NCI-H2171 treated with DMSO at 0.1 percent for 48 hours (cell line): ENCODE data around the gene FAM53B.

Source experiments
- DNase-seq: peaks from one replicate; lab custom pipeline; 2025; lab: John Stamatoyannopoulos, UW

Gene FAM53B

GRCh38 chr10:124609698-124610097, 134.5 kb downstream of the FAM53B start:
- no peak for DNase-seq

DNA sequence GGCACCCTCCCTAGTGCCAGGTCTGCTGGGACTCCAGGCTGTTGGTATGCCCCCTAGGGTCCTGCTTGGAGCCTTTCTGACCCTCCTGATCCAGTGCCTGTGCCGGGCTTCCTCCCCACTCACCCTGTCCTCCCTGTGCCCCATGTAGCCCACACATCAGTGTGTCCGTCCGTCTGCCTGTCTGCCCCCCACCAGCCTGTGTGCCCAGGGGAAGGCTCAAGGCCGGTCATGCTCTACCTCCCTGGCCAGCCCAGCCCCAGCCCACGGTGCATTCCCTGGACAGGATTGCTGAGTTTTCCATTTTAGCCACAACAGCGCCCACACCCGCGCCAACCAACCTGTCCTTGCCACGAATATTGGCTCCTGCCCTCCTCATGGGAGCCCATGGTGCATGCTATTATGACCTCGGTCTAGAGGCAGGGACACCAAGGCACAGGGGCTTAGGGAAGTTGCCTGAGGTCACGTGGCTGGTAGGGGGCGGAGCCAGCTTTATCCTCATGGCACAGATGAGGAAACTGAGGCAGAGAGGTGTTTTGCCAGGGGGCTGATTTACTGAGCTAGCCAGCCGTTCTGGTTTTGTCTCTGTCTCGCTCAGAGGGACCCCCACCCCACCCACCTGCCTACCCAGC, 136.0 kb downstream of the FAM53B start:
- no peak for DNase-seq

GRCh38 chr10:124607693-124608092, 136.5 kb downstream of the FAM53B start:
- no peak for DNase-seq

DNA sequence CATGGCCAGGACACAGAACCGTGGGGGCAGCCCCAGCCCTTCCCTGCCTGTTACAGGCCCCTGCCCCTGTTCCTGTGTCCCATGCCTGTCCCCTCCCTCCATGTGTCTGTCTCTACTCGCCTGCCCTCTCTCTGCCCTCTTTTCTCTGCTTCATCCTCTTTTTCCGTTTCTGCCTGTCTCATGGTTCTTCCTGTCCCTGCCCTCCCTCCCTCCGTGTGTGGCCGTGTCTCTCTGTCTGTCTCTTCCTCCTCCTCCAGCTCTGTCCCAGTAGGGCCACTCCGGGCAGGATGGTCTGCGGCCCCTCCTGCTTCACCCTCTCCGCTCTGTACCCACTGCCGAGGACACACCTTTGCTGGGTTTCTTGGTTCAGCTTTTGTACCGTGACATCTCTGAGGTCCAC, 137.4 kb downstream of the FAM53B start:
- no peak for DNase-seq

GRCh38 chr10:124605856-124606812, 138.0 kb downstream of the FAM53B start:
- no peak for DNase-seq

GRCh38 chr10:124605481-124605855, 138.7 kb downstream of the FAM53B start:
- DNase-seq = no peak

DNA sequence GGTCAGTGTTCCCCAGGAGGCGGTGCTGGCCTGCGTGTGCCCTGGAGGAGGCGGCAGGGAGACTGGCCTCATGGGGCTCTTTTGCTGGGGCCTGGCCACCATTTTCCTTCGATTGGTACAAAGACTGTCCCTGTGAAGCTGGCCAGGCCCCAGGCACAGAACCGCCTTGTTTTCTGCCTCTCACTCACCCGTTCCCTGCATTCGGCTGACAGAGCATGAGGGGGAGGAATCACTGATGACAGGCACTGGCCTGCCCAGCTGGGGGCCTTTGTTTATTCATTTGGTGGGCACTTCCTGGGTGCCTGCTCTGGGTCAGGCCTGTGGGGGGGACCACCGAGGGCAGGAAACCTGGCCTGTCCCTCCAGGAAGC, 139.2 kb downstream of the FAM53B start:
- no peak for DNase-seq

DNA sequence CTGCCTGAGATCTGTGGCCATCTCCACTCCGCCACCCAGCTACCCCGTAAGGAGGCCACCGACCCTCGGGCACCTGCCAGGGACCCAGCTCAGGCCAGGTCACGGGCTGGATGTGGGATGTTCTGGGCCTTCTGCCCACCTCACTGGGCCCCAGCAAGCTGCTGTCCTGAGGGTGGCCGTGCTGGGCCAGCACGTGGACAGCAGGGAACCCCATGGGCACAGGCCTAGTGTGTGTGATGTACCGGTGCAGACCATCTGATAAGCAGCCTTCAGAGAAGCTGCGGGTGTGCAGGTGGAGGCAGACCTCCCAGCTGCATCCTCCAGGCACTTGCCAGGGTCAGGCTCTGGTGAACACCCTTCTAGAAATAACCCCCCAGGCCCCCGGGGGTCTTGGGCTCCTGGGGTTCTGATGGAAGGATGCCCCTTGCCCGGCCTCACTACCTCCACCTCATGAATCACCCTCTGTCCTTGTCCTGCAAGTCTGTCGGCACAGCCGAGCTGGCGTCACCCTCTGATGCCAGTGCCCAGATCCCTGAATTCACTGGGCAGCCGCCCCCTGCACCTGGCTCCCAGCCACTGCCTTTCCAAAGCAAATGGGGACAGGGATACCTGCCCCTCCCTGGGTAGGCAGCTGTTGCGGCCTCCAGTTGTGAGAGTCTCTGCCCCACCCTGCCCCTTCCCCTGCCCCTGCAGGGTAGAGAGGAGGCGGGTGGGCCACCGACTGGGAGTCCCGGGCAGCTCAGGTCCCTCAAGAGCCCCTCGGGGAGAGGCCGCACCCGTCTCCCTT, 139.8 kb downstream of the FAM53B start:
- no peak for DNase-seq

DNA sequence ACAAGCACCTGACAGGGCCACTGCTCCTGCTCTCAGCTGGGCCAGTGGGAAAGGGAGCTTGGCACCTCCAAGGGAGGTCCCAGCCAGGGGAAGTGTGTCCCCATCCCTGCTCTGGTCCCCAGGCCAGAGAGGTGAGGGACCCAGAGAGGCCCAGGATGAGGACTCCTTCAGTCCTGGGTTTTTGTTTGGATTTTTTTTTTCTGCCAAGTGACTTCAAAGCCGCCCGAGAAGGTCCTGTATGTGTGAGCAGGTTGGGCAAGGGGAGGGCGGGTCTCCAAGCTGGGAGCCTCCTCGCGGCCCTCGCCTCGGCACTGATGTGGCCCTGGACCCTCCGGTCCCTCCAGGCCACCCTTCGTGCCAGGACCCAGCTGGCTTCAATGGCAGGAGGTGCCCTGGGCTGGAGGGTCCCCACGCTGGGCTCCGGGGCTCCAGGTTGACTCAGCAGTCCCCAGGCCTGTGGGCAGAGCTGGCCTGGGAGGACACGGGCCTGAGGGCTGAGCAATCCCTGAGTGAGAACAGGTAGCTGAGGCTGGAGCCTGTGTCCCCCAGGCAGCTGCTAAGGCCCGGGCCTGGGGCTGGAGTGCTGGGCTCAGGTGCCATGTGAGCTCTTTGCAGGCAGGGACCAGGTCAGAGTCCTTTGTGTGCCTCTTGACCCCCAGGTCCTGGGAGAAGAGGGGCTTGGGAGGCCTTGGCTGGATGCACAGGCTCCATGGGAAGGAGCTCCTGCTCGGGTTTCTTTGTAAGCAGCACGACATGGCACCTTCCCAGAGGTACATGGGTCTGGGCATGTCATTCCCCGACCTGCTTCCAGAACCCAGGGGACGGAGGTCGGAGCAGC, 140.6 kb downstream of the FAM53B start:
- no peak for DNase-seq

DNA sequence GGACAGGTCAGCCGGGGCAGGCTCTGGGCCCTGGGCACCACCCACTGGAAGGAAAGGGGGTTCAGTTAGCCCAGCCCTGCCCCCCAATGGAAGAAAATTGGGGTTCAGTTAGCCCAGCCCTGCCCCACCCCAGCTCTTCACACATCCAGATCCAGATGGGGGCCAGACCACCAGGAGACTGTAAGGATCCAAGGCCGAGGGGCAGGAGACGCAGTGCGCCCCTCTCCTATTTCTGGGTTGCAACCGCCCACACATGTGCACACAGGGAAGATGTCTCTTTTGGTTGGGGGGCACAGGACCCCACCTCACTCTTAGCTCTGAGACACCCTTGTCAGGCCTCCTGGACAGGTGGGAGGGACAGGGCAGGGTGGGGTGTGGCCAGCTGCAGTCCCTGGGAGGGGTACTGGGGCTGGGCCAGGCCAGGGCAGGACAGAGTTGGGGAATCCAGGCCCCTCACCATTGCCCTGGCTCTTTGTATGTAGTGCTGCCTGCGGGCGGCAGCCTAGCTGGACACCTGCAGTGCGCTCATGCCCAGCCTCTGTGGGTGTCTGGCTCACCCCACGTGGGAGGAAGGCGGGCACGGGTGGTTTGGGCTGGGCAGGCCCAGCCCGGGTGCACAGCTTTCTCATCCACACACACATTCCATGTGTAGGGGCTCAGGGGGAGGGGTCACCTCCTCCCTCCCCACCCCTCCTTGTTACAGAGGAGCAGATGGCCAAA, 141.4 kb downstream of the FAM53B start:
- no peak for DNase-seq

DNA sequence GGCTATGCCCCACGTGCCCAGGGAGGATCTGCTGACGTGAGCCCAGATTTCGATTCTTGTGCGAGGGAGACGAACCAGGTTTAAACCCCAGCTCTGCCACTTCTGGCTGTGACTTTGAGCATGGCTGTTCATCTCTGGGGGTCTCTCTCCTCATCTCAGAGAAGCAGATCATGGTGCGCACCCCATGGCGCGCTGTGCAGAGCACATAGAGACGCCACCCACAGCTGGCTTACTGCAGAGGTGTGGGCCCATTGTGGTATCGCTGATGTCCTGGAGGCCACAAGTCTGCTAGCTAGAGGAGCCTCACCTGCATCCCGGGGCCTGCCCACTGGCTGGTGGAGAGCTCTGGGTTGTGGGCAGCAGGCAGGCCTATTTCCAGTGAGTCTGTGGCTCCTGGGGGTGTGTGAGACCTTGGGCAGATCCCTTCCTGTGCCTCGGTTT, 142.0 kb downstream of the FAM53B start:
- no peak for DNase-seq

DNA sequence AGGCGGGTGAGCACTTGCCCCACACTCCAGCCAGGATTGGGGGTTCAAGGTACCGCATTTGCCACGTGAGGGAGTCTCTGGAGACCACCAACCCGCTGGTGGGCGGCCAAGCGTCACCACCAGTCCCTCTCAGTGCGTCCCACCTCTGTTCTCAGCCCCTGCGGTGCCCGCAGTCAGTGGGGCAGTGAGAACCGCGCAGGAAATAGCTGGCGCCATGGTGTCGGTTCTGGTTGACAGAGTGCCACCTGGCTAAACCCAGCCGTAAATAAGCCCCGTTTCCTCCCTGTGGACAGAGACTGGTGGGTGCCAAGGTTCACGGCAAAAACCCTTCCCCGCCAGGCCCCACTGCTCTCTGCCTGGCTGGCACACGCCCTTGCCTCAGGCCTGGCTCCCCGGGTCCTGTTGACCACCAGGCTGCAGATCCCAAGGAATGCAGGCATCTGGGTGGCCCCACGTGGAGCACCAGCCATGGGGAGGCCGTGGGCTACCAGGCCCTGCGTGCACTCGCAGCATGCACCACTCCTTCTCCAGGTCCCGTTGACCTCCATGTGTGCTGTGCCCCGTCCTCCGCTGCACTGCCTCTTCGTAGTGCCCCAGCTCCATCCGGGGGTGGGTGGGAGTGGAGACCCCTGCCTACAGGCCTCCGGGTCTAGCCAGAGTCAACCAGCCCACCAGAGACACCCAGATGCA, 142.6 kb downstream of the FAM53B start:
- DNase-seq = no peak

GRCh38 chr10:124601016-124601415, 143.2 kb downstream of the FAM53B start:
- no peak for DNase-seq

DNA sequence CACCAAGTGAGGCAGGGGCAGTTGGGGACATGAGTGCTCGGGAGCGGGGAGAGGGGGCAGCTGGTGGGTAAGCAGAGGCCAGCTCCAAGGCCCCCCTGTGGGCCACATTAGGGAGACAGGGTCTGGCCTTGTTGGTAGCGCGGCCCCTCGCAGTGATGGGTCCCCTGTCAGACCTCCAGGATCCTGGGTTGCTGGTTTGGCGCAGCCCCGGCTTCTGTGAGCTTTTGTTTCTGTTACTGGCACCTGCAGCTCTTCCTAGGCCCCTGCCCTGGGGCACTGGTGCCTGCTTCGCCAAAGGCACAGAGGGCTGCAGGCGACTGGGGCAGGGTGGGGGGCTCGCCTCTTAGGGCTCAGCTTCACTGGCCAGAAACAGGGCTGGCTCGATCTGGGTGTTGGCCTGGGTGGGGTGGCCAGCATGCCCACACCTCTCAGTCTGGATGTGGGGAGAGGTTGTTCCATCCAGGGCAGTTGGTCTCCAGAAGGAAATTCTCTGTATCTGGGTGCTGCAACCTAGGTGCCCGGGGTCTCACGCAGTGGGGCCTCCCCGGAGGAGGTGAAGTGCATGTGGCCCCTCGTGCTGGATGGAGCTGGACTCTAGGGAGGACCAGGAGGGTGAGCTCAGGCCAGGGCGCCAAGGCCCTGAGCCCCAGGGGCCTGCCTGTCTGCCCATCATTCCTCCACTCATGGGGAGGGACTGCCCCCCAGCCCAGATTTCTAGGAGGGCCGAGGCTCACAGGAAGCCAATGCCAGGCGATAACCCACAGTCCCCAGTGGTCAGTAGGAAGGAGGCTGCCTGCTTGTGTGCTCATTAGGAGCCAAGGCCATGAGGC, 143.9 kb downstream of the FAM53B start:
- no peak for DNase-seq

DNA sequence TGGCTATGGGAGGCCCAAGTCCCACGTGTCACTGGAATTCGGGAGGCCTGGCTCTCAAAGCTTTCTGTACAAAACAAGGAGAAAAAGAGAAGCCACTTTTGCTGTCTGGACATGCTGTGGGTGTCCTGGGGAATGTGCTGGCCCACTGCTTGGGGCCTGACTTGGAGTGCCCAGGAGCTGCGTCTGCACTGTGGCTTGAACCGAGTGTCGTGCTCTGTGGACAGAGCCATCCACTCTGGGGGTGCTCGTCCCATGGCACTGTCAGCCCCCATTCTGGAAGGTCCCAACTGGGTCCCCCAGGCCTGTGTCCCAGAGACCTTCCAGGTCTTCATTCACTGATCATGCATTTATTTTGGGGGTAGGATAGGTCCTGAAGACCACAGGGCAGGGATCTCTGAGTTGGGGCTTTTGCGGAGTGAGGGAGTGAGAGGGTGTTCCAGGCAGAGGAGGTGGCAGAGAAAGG, 144.6 kb downstream of the FAM53B start:
- no peak for DNase-seq

GRCh38 chr10:124598773-124599587, 145.2 kb downstream of the FAM53B start:
- DNase-seq = no peak

GRCh38 chr10:124598196-124598595, 146.0 kb downstream of the FAM53B start:
- no peak for DNase-seq

DNA sequence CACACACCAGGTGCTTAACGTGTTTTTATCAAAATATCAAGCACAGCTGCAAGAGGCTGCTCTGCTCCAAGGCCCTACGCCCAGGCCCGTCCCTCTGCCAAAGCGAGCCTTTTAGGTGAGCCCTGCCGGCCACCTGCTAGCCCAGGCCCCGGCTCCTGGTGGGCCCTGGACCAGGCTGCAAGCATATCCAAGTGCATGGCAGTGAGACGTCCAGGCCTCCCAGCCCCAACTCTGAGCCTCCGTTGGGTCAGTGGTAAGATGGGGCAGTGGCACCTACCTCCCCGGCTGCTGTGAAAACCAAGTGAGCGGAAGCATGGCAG, 146.4 kb downstream of the FAM53B start:
- DNase-seq = no peak
